GM18517 (cell line): Measurements from ENCODE around the gene STX1A.
A peak's percentile ranks its signal among the peaks of the same experiment; 100 is the strongest.
"Not testable (repeated sequence)": the region's sequence is repeated elsewhere in the genome, so short reads cannot be mapped to it uniquely, and the experiment has no call there.

Source experiments
- ATAC-seq: cut with Tn5 transposase; IDR thresholded peaks from one replicate; pipeline ENCODE4 v1.9.1; 2021; ENCODE audit warnings: mild to moderate bottlenecking, moderate library complexity; ENCODE audit not compliant: unreplicated experiment

Gene STX1A

GRCh38 chr7:73683788-73684693, 35.4 kb downstream of the STX1A start:
- peak; percentile 19 for ATAC-seq

GRCh38 chr7:73683056-73683787, 36.2 kb downstream of the STX1A start, which contains the start of the genes BUD23 and DNAJC30:
TSS of gene BUD23 (plus strand) at chr7:73683597. CDS start at chr7:73683626, 29 bp downstream.
TSS of gene DNAJC30 (minus strand) at chr7:73683453. CDS start at chr7:73683423, 30 bp downstream.
- ATAC-seq, result peak; percentile 88

- ATAC-seq, result peak; percentile 8
Observed at GRCh38 chr7:73682745-73683055, 36.8 kb downstream of the STX1A start.

- ATAC-seq, result no peak
Observed at GRCh38 chr7:73681031-73681430, 38.4 kb downstream of the STX1A start.

- no peak for ATAC-seq
Observed at GRCh38 chr7:73680501-73680900, 39.0 kb downstream of the STX1A start.

- ATAC-seq, result no peak
Observed at GRCh38 chr7:73679709-73680108, 39.8 kb downstream of the STX1A start.

- no peak for ATAC-seq
Observed at GRCh38 chr7:73678862-73679261, 40.6 kb downstream of the STX1A start.

- not testable (repeated sequence) for ATAC-seq
Observed at GRCh38 chr7:73676062-73676461, 43.4 kb downstream of the STX1A start.

- ATAC-seq, result no peak
Observed at GRCh38 chr7:73674468-73675124, 44.9 kb downstream of the STX1A start.

GRCh38 chr7:73671857-73672445, 47.5 kb downstream of the STX1A start:
- no peak for ATAC-seq

- no peak for ATAC-seq
Observed at GRCh38 chr7:73671322-73671661, 48.2 kb downstream of the STX1A start.

GRCh38 chr7:73669858-73670385, 49.5 kb downstream of the STX1A start:
- no peak for ATAC-seq

GRCh38 chr7:73669288-73669701, 50.2 kb downstream of the STX1A start:
- no peak for ATAC-seq

GRCh38 chr7:73668886-73669230, 50.6 kb downstream of the STX1A start:
- no peak for ATAC-seq

- ATAC-seq, result no peak
Observed at GRCh38 chr7:73668103-73668885, 51.2 kb downstream of the STX1A start.

- peak; percentile 54 for ATAC-seq
Observed at GRCh38 chr7:73667344-73668102, 51.9 kb downstream of the STX1A start, which contains the start of gene VPS37D. TSS of gene VPS37D (plus strand) at chr7:73667831. CDS start at chr7:73667959, 128 bp downstream.

GRCh38 chr7:73663033-73663432, 56.4 kb downstream of the STX1A start:
- no peak for ATAC-seq

- ATAC-seq, result not testable (repeated sequence)
Observed at GRCh38 chr7:73660594-73660993, 58.9 kb downstream of the STX1A start.

- no peak for ATAC-seq
Observed at GRCh38 chr7:73659983-73660382, 59.5 kb downstream of the STX1A start.
